Uterus (tissue), 2 donors: ENCODE measurements around the gene MYL7.

Experiments used
- CTCF ChIP-seq, 4 experiments: fragments of 200-600 bp in 2 of 4; fragments of 450-650 bp in 2 of 4; sonication (generic) in 2 of 4; IDR thresholded peaks; one replicate each; pipeline ENCODE4 v1.5.1; 2016 to 2019; ENCODE audit warnings: antibody characterized with exemption in 4 of 4, mild to moderate bottlenecking in 2 of 4, moderate library complexity in 1 of 4
- POLR2A ChIP-seq, 2 donors: fragments of 450-650 bp; IDR thresholded peaks; one replicate each; pipeline ENCODE4 v1.6.1; 2016; ENCODE audit warnings: antibody characterized with exemption in 2 of 2, mild to moderate bottlenecking in 1 of 2, moderate library complexity in 1 of 2

GRCh38 chr7:44182827-44183226, 41.7 kb upstream of the MYL7 start:
- TF ChIP-seq CTCF (IDR thresholded peaks at IDR 0.05): no peak
- TF ChIP-seq POLR2A (IDR thresholded peaks at IDR 0.05): no peak
